Progenitor cell of endocrine pancreas (in vitro differentiated cells): ENCODE measurements around the gene STK17A. TPM values are rescaled to one million over a fixed set of nuclear protein-coding genes. Genes with fewer than 3 reads are reported as not detected.
A peak's percentile ranks its signal among the peaks of the same experiment; 100 is the strongest.

Source experiments
- DNase-seq: peaks from one replicate; pipeline ENCODE4 v3.0.0; 2021; ENCODE audit warnings: low spot score; ENCODE audit not compliant: unreplicated experiment
- H3K27ac Mint-ChIP-seq: 2 replicates; pipeline ENCODE4 v1.8.0; 2021; ENCODE audit warnings: mild to moderate bottlenecking, moderate library complexity, mixed read lengths
- H3K27me3 Mint-ChIP-seq: 2 replicates; pipeline ENCODE4 v1.8.0; 2021; ENCODE audit warnings: mixed read lengths
- H3K36me3 Mint-ChIP-seq: 2 replicates; pipeline ENCODE4 v1.8.0; 2022; ENCODE audit warnings: mixed read lengths; ENCODE audit not compliant: insufficient read depth
- H3K4me1 Mint-ChIP-seq: 2 replicates; pipeline ENCODE4 v1.8.0; 2021; ENCODE audit warnings: low read depth, mixed read lengths
- H3K4me3 Mint-ChIP-seq: 2 replicates; pipeline ENCODE4 v1.8.0; 2021; ENCODE audit warnings: low read depth, mild to moderate bottlenecking, moderate library complexity, mixed read lengths
- H3K9me3 Mint-ChIP-seq: 2 replicates; pipeline ENCODE4 v1.8.0; 2021; ENCODE audit warnings: low read depth, mixed read lengths
- CTCF ChIP-seq: fragments of 200-600 bp; sonication (generic); IDR thresholded peaks from one replicate; pipeline ENCODE4 v1.5.0; 2021; ENCODE audit warnings: antibody characterized with exemption, mild to moderate bottlenecking; ENCODE audit not compliant: unreplicated experiment
- total RNA-seq: library from RNA; stranded (reverse); gene quantifications from 2 replicates; pipeline ENCODE4 v1.2.1, GENCODE V29; 2021

Gene STK17A
- total RNA-seq, 1 donor from 2014 or later = 23.0 TPM

- H3K27me3 Mint-ChIP-seq = no peaks in the 10 kb centered on the region
- H3K9me3 Mint-ChIP-seq = no peaks in the 10 kb centered on the region
- no peak for DNase-seq
- no peaks in the 10 kb centered on the region for H3K36me3 Mint-ChIP-seq
- peak overlapping the region; percentile 65 for H3K27ac Mint-ChIP-seq
- TF ChIP-seq CTCF = no peak
- H3K4me1 Mint-ChIP-seq = peaks cover 47% of the 10 kb centered on the region
- H3K4me3 Mint-ChIP-seq = peak overlapping the region; percentile 52
Measured at GRCh38 chr7:43585562-43585961, 2.7 kb downstream of the STK17A start.

DNA sequence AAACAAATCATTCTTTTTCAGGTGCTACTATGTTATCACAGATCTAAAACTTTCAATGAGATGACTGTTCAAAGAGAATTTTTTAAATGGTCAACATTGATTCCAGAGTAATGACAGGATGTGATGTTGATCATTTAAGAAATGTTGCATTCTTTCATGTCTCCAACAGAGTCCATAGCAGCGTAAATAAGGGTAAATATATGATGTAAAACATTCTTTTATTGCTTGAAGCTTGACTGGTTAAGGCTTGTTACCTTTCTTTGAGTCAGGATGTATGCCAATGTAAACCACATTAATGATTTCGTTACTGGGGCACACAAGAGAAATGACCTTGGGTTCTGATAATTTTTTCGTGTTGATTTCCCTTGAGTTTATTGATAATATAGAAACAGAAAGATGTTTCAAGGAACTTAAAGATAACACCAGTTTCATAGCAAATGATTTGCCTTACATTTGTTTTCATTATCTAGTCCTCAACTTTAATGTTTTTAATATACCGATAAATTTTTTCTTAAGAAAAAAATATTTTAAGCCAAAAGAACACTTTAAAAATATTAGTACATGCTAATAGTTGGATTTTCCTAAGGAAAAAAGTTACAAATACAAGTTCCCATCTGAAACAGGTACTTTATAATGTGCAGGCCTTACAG lies 3.5 kb downstream of the STK17A start:
- no peak for DNase-seq
- H3K36me3 Mint-ChIP-seq = no peaks in the 10 kb centered on the region
- H3K4me3 Mint-ChIP-seq = peak overlapping the region; percentile 52
- H3K27me3 Mint-ChIP-seq = no peaks in the 10 kb centered on the region
- no peaks in the 10 kb centered on the region for H3K9me3 Mint-ChIP-seq
- peak overlapping the region; percentile 79 for H3K27ac Mint-ChIP-seq
- no peak for TF ChIP-seq CTCF
- peaks cover 50% of the 10 kb centered on the region for H3K4me1 Mint-ChIP-seq

- no peak for TF ChIP-seq CTCF
- DNase-seq = no peak
- Mint-ChIP-seq H3K36me3 (no peaks in the 10 kb centered on the region), H3K9me3 (no peaks in the 10 kb centered on the region), H3K4me1 (peaks cover 51% of the 10 kb centered on the region), H3K4me3 (no peak overlapping the region), H3K27ac (peak overlapping the region; percentile 33), H3K27me3 (no peaks in the 10 kb centered on the region)
Measured at GRCh38 chr7:43588477-43589132, 5.7 kb downstream of the STK17A start.

GRCh38 chr7:43589133-43589478 lies 6.2 kb downstream of the STK17A start:
- TF ChIP-seq CTCF = no peak
- no peaks in the 10 kb centered on the region for H3K27me3 Mint-ChIP-seq

GRCh38 chr7:43589728-43590127 lies 6.8 kb downstream of the STK17A start:
- Mint-ChIP-seq H3K36me3 (no peaks in the 10 kb centered on the region), H3K27me3 (no peaks in the 10 kb centered on the region), H3K9me3 (no peaks in the 10 kb centered on the region), H3K4me3 (no peak overlapping the region), H3K27ac (no peak overlapping the region), H3K4me1 (peaks cover 47% of the 10 kb centered on the region)
- no peak for DNase-seq
- TF ChIP-seq CTCF = no peak

More at GRCh38 chr7:43589133-43589478, 6.2 kb downstream of the STK17A start:
- no peak overlapping the region for H3K27ac Mint-ChIP-seq
- DNase-seq = no peak
- H3K4me1 Mint-ChIP-seq = peaks cover 52% of the 10 kb centered on the region
- H3K36me3 Mint-ChIP-seq = no peaks in the 10 kb centered on the region
- H3K4me3 Mint-ChIP-seq = no peak overlapping the region
- no peaks in the 10 kb centered on the region for H3K9me3 Mint-ChIP-seq
